GM18519 (cell line): ENCODE data around the gene ARHGAP33.
A peak's percentile ranks its signal among the peaks of the same experiment; 100 is the strongest.

ENCODE experiments used
- ATAC-seq: cut with Tn5 transposase; IDR thresholded peaks from one replicate; pipeline ENCODE4 v1.9.1; 2021; ENCODE audit warnings: mild to moderate bottlenecking, moderate library complexity; ENCODE audit not compliant: unreplicated experiment, low FRiP score

The ARHGAP33 gene

GRCh38 chr19:35775298-35776101 lies at the start of gene ARHGAP33:
ARHGAP33 (plus strand) TSS chr19:35775564; CDS start chr19:35775659, 95 bp downstream.
- peak; percentile 84 for ATAC-seq

DNA sequence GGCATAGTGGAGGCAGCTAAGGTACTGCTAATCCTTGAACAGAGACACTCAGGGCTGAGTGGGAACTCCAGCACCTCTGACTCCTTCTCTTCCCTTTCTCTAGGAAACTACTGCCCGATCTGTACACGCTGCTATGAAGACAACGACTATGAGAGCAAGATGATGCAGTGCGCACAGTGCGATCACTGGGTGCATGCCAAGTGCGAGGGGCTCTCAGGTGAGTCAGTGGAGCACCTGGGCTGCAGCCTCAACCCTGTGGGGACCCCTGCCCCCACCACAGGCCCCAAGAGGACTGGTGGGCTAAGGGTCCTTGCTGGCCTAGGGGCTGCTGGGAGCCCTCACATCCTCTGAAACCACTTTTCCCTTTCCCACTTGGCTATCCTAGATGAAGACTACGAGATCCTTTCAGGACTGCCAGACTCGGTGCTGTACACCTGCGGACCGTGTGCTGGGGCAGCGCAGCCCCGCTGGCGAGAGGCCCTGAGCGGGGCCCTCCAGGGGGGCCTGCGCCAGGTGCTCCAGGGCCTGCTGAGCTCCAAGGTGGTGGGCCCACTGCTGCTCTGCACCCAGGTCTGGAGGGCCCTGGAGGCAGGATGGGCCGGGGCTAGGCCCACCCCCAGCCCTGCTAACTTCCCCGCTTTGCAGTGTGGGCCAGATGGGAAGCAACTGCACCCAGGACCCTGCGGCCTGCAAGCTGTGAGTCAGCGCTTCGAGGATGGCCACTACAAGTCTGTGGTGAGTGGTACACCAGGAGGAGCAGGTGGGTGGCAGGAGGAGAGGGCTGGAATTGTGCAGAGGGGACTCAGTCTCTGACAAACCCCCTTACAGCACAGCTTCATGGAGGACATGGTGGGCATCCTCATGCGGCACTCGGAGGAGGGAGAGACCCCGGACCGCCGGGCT lies 48.1 kb upstream of the ARHGAP33 start:
- ATAC-seq = no peak

- no peak for ATAC-seq
These were observed 47.2 kb upstream of the ARHGAP33 start for GRCh38 chr19:35727956-35728706.

DNA sequence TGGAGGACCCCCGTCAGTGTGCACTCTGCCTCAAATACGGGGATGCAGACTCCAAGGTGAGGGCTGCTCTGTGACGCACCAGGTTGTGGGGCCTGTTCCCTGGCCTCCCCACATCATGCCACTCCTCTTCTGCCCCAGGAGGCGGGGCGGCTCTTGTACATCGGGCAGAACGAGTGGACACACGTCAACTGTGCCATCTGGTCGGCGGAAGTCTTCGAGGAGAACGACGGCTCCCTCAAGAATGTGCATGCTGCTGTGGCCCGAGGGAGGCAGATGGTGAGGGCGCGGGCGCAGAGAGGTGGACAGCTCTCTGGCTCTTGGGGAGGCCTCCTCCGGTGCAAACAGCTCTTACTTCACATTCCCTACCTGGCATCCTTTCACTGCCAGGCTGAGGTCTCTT lies 46.3 kb upstream of the ARHGAP33 start:
- ATAC-seq = no peak

GRCh38 chr19:35729763-35730162 lies 45.6 kb upstream of the ARHGAP33 start:
- no peak for ATAC-seq

DNA sequence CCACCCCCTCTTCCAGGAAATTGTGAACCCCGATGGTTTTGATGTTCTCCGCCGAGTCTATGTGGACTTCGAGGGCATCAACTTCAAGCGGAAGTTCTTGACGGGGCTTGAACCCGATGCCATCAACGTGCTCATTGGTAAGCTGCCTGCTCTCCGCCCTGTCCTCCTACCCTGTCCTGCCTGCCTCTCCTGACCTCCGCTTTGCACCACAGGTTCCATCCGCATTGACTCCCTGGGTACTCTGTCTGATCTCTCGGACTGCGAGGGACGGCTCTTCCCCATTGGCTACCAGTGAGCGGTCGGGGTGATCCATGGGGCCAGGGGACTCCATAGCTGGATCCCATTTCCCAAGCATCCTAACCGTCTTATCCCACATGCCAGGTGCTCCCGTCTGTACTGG lies 45.0 kb upstream of the ARHGAP33 start:
- no peak for ATAC-seq

DNA sequence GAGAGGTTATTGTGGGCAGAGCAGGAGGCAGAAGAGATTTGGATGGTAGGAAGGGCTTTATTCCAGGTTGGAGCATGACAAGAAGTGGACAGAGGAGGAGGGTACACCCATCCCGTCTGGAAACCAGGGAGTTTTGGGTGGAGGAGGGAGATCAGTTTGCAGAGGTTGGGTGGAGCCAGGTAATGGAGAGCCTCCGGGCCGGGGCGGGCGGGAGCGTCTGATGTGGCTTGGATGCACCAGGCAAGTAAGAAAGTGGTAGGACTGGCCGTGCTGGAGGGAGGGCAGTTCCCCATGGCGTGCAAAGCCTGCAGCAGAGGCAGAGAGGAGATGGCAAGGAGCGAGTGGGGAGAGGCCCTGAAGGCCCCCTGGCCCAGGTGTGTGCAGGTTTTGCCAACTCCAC lies 44.0 kb upstream of the ARHGAP33 start:
- no peak for ATAC-seq

DNA sequence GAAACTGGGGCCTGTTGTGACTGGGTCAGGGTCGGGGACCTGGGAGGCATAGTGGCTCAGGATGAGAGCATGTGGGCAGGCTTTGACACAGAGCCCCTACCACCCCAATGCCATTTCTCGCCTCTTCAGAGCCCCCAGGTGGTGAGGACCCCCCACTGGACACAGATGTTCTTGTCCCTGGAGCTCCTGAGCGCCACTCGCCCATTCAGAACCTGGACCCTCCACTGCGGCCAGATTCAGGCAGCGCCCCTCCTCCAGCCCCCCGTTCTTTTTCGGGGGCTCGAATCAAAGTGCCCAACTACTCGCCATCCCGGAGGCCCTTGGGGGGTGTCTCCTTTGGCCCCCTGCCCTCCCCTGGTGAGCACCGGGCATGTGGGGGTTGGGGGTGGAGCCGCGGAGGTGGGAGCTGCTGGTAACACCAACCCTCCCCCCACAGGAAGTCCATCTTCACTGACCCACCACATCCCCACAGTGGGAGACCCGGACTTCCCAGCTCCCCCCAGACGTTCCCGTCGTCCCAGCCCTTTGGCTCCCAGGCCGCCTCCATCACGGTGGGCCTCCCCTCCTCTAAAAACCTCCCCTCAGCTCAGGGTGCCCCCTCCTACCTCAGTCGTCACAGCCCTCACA lies 43.5 kb upstream of the ARHGAP33 start:
- ATAC-seq = no peak

GRCh38 chr19:35732540-35733179 lies 42.7 kb upstream of the ARHGAP33 start:
- ATAC-seq = no peak

DNA sequence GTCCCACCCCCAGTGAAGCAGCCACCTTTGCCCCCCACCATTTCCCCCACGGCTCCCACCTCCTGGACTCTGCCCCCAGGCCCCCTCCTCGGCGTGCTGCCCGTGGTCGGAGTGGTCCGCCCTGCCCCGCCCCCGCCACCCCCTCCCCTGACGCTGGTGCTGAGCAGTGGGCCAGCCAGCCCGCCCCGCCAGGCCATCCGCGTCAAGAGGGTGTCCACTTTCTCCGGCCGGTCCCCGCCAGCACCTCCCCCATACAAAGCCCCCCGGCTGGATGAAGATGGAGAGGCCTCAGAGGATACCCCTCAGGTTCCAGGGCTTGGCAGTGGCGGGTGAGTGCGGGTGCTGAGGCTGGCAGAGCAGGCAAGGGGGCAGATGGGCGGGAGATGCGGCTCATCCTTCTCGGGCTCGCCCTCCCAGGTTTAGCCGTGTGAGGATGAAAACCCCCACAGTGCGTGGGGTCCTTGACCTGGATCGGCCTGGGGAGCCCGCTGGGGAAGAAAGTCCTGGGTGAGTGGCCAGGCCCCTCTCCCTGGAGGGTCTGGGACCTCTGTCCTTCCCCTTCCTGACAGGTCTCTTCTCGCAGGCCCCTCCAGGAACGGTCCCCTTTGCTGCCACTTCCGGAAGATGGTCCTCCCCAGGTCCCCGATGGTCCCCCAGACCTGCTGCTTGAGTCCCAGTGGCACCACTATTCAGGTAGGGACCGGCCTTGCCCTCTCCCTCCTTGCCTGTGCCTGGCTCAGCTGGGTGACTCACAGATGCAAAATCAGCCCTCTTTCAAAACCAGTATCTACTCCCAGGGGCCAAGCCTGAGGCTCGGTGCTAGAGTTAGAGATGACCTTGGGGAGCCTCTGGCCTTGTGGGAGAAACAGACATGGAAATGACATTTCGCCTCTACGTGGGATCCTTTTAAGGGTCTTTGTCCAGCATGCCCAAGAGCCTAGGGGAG lies 41.9 kb upstream of the ARHGAP33 start:
- no peak for ATAC-seq

DNA sequence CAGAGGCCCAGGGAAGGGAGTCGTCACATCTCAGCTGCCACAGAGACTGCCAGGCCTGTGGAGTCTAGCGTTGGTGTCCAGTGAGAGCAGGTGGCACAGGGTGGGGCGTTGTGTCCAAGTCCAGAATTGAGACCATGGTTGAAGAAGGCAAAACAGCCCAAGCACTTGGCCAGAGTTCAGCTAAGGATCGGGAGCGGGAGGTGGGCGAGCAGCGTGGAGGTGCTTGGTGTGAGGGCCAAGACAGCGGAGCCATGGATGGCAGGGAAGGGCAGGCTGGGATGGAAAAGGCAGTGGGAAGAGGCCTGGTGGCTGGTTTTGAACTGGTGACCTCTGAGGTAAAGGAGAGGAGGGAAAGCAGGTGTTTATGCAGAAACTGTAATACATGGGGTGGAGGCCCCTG lies 41.1 kb upstream of the ARHGAP33 start:
- no peak for ATAC-seq

- ATAC-seq = no peak
These were observed 40.5 kb upstream of the ARHGAP33 start for GRCh38 chr19:35734889-35735288.

DNA sequence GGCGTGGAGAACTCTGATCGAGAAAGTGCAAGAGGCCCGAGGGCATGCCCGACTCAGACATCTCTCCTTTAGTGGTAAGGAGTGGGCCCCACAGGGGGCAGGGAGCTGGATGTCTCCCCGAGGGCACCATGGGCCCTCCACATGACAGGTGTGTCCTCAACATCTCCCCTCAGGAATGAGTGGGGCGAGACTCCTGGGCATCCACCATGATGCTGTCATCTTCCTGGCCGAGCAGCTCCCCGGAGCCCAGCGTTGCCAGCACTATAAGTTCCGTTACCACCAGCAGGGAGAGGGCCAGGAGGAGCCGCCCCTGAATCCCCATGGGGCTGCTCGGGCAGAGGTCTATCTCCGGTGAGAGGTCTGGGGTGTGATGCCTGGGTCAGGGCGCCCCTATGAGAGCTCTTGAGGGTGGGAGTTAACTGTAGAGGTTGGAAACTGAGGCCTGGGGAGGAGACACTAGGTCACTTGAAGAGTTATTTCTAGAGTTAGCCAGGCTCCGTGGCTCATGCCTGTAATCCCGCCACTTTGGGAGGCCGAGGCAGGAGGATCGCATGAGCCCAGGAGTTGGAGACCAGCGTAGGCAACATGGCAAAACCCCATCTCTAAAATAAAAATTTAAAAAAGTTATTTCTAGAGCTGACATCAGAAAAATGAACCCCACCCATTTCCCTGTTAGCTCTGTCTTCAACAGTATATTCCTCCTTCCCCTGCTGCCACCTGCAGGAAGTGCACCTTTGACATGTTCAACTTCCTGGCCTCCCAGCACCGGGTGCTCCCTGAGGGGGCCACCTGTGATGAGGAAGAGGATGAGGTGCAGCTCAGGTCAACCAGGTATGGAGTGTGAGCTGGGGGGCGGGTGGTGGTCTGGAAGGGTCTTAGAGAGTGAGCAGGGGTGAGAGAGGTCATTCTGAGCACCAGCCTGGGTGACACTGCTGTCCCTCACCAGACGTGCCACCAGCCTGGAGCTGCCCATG lies 38.2 kb upstream of the ARHGAP33 start:
- ATAC-seq = no peak

DNA sequence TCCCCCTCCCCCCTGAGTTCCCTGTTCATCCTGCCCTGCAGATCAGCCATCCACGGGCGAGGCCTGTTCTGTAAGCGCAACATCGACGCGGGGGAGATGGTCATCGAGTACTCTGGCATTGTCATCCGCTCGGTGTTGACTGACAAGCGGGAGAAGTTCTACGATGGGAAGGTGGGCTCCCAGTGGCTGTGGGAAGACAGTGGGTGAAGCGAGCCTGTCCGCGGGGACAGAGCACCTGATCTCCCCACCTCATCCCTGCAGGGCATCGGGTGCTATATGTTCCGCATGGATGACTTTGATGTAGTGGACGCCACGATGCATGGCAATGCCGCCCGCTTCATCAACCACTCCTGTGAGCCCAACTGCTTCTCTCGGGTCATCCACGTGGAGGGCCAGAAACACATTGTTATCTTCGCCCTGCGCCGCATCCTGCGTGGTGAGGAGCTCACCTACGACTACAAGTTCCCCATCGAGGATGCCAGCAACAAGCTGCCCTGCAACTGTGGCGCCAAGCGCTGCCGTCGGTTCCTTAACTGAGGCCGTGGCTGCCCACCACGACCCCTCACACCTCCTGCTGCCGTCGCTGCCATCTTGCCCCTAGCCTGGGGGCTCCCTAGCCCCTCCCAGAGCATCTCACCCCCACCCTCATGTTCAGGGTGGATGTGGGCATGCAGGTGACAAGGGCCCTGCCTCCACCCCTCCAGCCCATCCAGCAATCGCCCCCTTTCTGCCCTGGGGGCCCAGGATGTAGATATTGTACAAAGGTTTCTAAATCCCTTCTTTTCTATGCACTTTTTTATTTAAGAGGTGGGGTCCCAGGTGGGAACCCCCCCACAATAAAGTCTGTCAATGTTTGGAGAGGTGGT lies 37.1 kb upstream of the ARHGAP33 start:
- no peak for ATAC-seq

GRCh38 chr19:35738887-35739229 lies 36.5 kb upstream of the ARHGAP33 start:
- ATAC-seq = no peak

DNA sequence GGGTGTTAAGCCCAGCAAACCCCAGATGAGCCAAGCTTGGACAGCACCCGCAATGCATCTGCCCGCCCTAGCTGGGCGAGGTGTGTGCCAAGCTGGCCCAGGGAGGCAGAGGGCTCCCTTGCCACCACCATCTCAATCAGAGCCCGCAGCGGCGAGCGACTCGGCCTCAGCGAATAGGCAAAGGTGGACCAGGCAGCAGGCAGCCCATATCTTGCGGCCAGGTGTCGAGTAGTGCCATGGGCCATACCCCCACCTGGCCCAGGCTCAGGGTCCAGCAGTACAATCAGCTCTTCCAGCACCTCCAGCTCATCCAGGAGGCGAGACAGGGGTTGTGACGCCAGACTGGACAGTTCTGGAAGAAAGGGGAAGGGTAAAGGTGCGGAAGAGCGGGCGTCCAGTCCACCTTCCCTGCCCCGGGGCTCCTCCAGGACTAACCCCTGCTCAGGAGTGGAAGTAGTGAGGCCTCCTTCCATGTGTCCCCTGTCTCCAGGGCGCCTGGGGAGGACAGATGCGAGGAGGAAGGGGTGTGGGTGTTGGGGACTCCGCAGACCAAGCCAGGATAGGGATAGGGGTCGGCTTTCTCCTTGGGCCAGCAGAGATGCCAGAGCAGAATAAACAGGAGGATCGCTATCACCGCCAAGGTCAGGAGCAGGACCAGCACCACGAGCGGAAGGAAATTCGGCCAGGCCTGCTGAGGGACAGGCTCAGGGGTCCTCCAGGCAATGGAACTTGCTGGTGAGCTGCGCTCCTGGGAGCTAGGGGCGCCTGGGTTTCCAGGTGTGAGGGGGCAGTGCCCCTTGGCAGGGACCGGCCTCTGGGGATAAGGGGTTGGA lies 35.9 kb upstream of the ARHGAP33 start:
- ATAC-seq = no peak
